HG03575 (cell line): ENCODE results near the gene TPM3.
"Not testable (repeated sequence)": the region's sequence is repeated elsewhere in the genome, so short reads cannot be mapped to it uniquely, and the experiment has no call there.

Experiments used
- ATAC-seq: cut with Tn5 transposase; IDR thresholded peaks from one replicate; pipeline ENCODE4 v1.9.1; 2021; ENCODE audit not compliant: unreplicated experiment, insufficient number of reproducible peaks, low FRiP score; ENCODE audit errors: extremely low read depth

TPM3 gene

GRCh38 chr1:154176337-154176736 lies 15.6 kb downstream of the TPM3 start:
- ATAC-seq = no peak

GRCh38 chr1:154174654-154175053 lies 17.2 kb downstream of the TPM3 start:
- no peak for ATAC-seq

GRCh38 chr1:154171880-154172279 lies 20.0 kb downstream of the TPM3 start:
- ATAC-seq = no peak

GRCh38 chr1:154171223-154171583 lies 20.7 kb downstream of the TPM3 start:
- ATAC-seq = no peak

- no peak for ATAC-seq
Observed at GRCh38 chr1:154170547-154171222, 21.2 kb downstream of the TPM3 start.

- ATAC-seq = no peak
Observed at GRCh38 chr1:154167461-154167860, 24.4 kb downstream of the TPM3 start.

- ATAC-seq = no peak
Observed at GRCh38 chr1:154166207-154166606, 25.7 kb downstream of the TPM3 start.

- ATAC-seq = no peak
Observed at GRCh38 chr1:154159554-154159953, 32.3 kb downstream of the TPM3 start.

- ATAC-seq = no peak
Observed at GRCh38 chr1:154158307-154159125, 33.4 kb downstream of the TPM3 start.

GRCh38 chr1:154157520-154158306 lies 34.2 kb downstream of the TPM3 start:
- ATAC-seq = no peak

- ATAC-seq = no peak
Observed at GRCh38 chr1:154155251-154155650, 36.6 kb downstream of the TPM3 start.

GRCh38 chr1:154154534-154155191 lies 37.2 kb downstream of the TPM3 start, which contains the start of gene NUP210L:
Gene NUP210L (minus strand): TSS chr1:154155073.
- no peak for ATAC-seq

GRCh38 chr1:154154053-154154452 lies 37.8 kb downstream of the TPM3 start:
- ATAC-seq = no peak

- no peak for ATAC-seq
Observed at GRCh38 chr1:154151311-154151710, 40.6 kb downstream of the TPM3 start.

- no peak for ATAC-seq
Observed at GRCh38 chr1:154148807-154149206, 43.1 kb downstream of the TPM3 start.

- not testable (repeated sequence) for ATAC-seq
Observed at GRCh38 chr1:154147505-154147904, 44.4 kb downstream of the TPM3 start.

GRCh38 chr1:154145986-154146385 lies 45.9 kb downstream of the TPM3 start:
- ATAC-seq = no peak

GRCh38 chr1:154142358-154142757 lies 49.5 kb downstream of the TPM3 start:
- ATAC-seq = no peak

GRCh38 chr1:154141240-154141639 lies 50.7 kb downstream of the TPM3 start:
- no peak for ATAC-seq
